Neuronal stem cell (in vitro differentiated cells): ENCODE data around the gene ASTL.

Experiments
- DNase-seq: peaks from one replicate; pipeline ENCODE4 v3.0.0-alpha.2; 2013; ENCODE audit warnings: low spot score
- H2AFZ ChIP-seq: one replicate; pipeline ENCODE4 v1.6.1; 2013; ENCODE audit warnings: mild to moderate bottlenecking, low read length, inconsistent platforms
- H2AK5ac ChIP-seq: 2 replicates; pipeline ENCODE4 v1.6.1; 2013; ENCODE audit warnings: low read depth, mild to moderate bottlenecking, inconsistent platforms, low read length, moderate library complexity, mixed read lengths
- H2BK120ac ChIP-seq: 2 replicates; pipeline ENCODE4 v1.6.1; 2013; ENCODE audit warnings: low read depth, mild to moderate bottlenecking, inconsistent platforms, low read length, moderate library complexity, mixed read lengths
- H2BK12ac ChIP-seq: one replicate; pipeline ENCODE4 v1.6.1; 2013; ENCODE audit warnings: low read length, inconsistent platforms
- H2BK15ac ChIP-seq: 2 replicates; pipeline ENCODE4 v1.6.1; 2013; ENCODE audit warnings: mild to moderate bottlenecking, low read length, inconsistent platforms, mixed read lengths
- H2BK5ac ChIP-seq: one replicate; pipeline ENCODE4 v1.6.1; 2013; ENCODE audit warnings: inconsistent platforms, mild to moderate bottlenecking, low read length, moderate library complexity
- H3K14ac ChIP-seq: one replicate; pipeline ENCODE4 v1.6.1; 2013; ENCODE audit warnings: low read length, inconsistent platforms
- H3K18ac ChIP-seq: 2 replicates; pipeline ENCODE4 v1.6.1; 2013; ENCODE audit warnings: low read length, inconsistent platforms
- H3K23ac ChIP-seq: 2 replicates; pipeline ENCODE4 v1.6.1; 2013; ENCODE audit warnings: low read depth, mild to moderate bottlenecking, mixed read lengths, low read length, inconsistent platforms; ENCODE audit not compliant: poor library complexity
- H3K27ac ChIP-seq: replicated peaks from 3 replicates; pipeline ENCODE4 v1.5.1; 2013; ENCODE audit warnings: low read length, inconsistent platforms
- H3K27me3 ChIP-seq, 3 experiments: 2 replicates each; pipeline ENCODE4 v1.6.1; 2013; ENCODE audit warnings: low read length in 3 of 3, mild to moderate bottlenecking in 2 of 3, inconsistent platforms in 1 of 3, low read depth in 1 of 3, mixed read lengths in 1 of 3, moderate library complexity in 1 of 3; ENCODE audit not compliant: control insufficient read depth in 3 of 3, insufficient read depth in 3 of 3
- H3K36me3 ChIP-seq, 2 donors: replicated peaks in 1 of 2; 2 replicates each; pipeline ENCODE4 v1.6.1; 2013; ENCODE audit warnings: low read length in 2 of 2; ENCODE audit not compliant: control insufficient read depth in 2 of 2, insufficient read depth in 2 of 2
- H3K4ac ChIP-seq: 2 replicates; pipeline ENCODE4 v1.6.1; 2013; ENCODE audit warnings: inconsistent platforms, mild to moderate bottlenecking, low read length, moderate library complexity
- H3K4me1 ChIP-seq, 2 donors: 1 replicate in 1 of 2; 2 replicates in 1 of 2; pipeline ENCODE4 v1.6.1; 2013; ENCODE audit warnings: low read length in 2 of 2, low read depth in 1 of 2; ENCODE audit not compliant: control insufficient read depth in 2 of 2, insufficient read depth in 1 of 2
- H3K4me2 ChIP-seq: one replicate; pipeline ENCODE4 v1.6.1; 2013; ENCODE audit warnings: mild to moderate bottlenecking, low read length, inconsistent platforms; ENCODE audit not compliant: insufficient read depth, poor library complexity, severe bottlenecking
- H3K4me3 ChIP-seq, 2 donors: 2 replicates each; pipeline ENCODE4 v1.5.1; 2013; ENCODE audit warnings: low read length in 2 of 2, mild to moderate bottlenecking in 2 of 2, inconsistent platforms in 1 of 2, moderate library complexity in 1 of 2
- H3K79me1 ChIP-seq: one replicate; pipeline ENCODE4 v1.6.1; 2013; ENCODE audit warnings: low read depth, mild to moderate bottlenecking, inconsistent platforms, low read length, moderate library complexity
- H3K9ac ChIP-seq: one replicate; pipeline ENCODE4 v1.6.1; 2013; ENCODE audit warnings: mild to moderate bottlenecking, low read depth, low read length, inconsistent platforms; ENCODE audit not compliant: poor library complexity
- H3K9me3 ChIP-seq, 2 donors: replicated peaks in 1 of 2; 2 replicates each; pipeline versions ENCODE3 to v1.6.1; 2013; ENCODE audit warnings: low read length in 2 of 2, mild to moderate bottlenecking in 2 of 2, inconsistent platforms in 1 of 2, low read depth in 1 of 2, mixed read lengths in 1 of 2, moderate library complexity in 1 of 2; ENCODE audit not compliant: control insufficient read depth in 2 of 2, insufficient read depth in 1 of 2
- H4K8ac ChIP-seq: one replicate; pipeline ENCODE4 v1.6.1; 2013; ENCODE audit warnings: low read depth, mild to moderate bottlenecking, inconsistent platforms, low read length, moderate library complexity
- H4K91ac ChIP-seq: one replicate; pipeline ENCODE4 v1.6.1; 2013; ENCODE audit warnings: low read length, low read depth, mild to moderate bottlenecking, inconsistent platforms; ENCODE audit not compliant: poor library complexity
- WGBS, 2 donors: extraction: QIAGEN DNeasy Blood & Tissue Kit; methylation state at CpG; one replicate each; pipeline ENCODE4 v1.1.7; 2013; ENCODE audit warnings: missing lambda C conversion rate in 2 of 2, mixed read lengths in 1 of 2; ENCODE audit not compliant: insufficient read length in 2 of 2, insufficient replicate concordance in 1 of 2; ENCODE audit errors: extremely low coverage in 2 of 2; 5-methylcytosine and 5-hydroxymethylcytosine counted together

ASTL gene

GRCh38 chr2:96108151-96108540, 30.2 kb downstream of the ASTL start:
- no CpG with 5 or more reads among the region's 5 CpGs for WGBS, 2 donors
- no peak overlapping the region for H3K4ac ChIP-seq
- peak overlapping the region; percentile 91 for H3K18ac ChIP-seq
- no peaks in the 10 kb centered on the region for H3K79me1 ChIP-seq
- no peak overlapping the region for H3K4me2 ChIP-seq
- H3K27me3 ChIP-seq, result peaks cover 0 to 3% (median 0%) of the 10 kb centered on the region in 3 experiments
- no peak overlapping the region for H3K4me3 ChIP-seq
- peak overlapping the region; percentile 98 for H2AK5ac ChIP-seq
- peak overlapping the region; percentile 98 for H2BK15ac ChIP-seq
- no peak overlapping the region for H2BK12ac ChIP-seq
- peak overlapping the region; percentile 42 for H3K27ac ChIP-seq
- H3K23ac ChIP-seq, result no peak overlapping the region
- H4K91ac ChIP-seq, result no peak overlapping the region
- H3K9me3 ChIP-seq, result peaks cover 9 to 12% of the 10 kb centered on the region in 2 donors
- DNase-seq, result no peak
- peak overlapping the region; percentile 96 for H2AFZ ChIP-seq
- H2BK5ac ChIP-seq, result peak overlapping the region; percentile 76
- H3K36me3 ChIP-seq, result no peaks in the 10 kb centered on the region
- no peak overlapping the region for H4K8ac ChIP-seq
- H3K9ac ChIP-seq, result no peak overlapping the region
- peak overlapping the region; percentile 56 for H3K14ac ChIP-seq
- H3K4me1 ChIP-seq, result peaks cover 12 to 21% of the 10 kb centered on the region in 2 donors
- peak overlapping the region; percentile 73 for H2BK120ac ChIP-seq

- Histone ChIP-seq H2BK15ac (peak overlapping the region; percentile 98), H3K27ac (no peak overlapping the region), H3K27me3 (no peaks in the 10 kb centered on the region), H3K4me2 (no peak overlapping the region), H2BK5ac (peak overlapping the region; percentile 54), H3K4ac (peak overlapping the region; percentile 32), H4K91ac (no peak overlapping the region), H3K9me3 (peaks cover 9 to 12% of the 10 kb centered on the region in 2 donors), H3K4me3 (no peak overlapping the region), H4K8ac (no peak overlapping the region), H3K79me1 (no peaks in the 10 kb centered on the region), H3K14ac (no peak overlapping the region), H2AFZ (no peak overlapping the region), H2AK5ac (peak overlapping the region; percentile 98), H2BK120ac (peak overlapping the region; percentile 72), H3K23ac (no peak overlapping the region), H2BK12ac (peak overlapping the region; percentile 78), H3K4me1 (peaks cover 12 to 23% of the 10 kb centered on the region in 2 donors), H3K18ac (peak overlapping the region; percentile 31), H3K36me3 (no peaks in the 10 kb centered on the region), H3K9ac (no peak overlapping the region)
- DNase-seq, result no peak
- no CpG with 5 or more reads among the region's 3 CpGs for WGBS, 2 donors
Measured at GRCh38 chr2:96107708-96108065, 30.6 kb downstream of the ASTL start.

- Histone ChIP-seq H3K36me3 (no peaks in the 10 kb centered on the region), H2AK5ac (peak overlapping the region; percentile 98), H3K4me3 (peak overlapping the region in 1 of 2 donors; percentile 48), H3K27ac (no peak overlapping the region), H2BK120ac (peak overlapping the region; percentile 72), H2AFZ (no peak overlapping the region), H3K9me3 (peaks cover 9 to 12% of the 10 kb centered on the region in 2 donors), H3K4me1 (peaks cover 12 to 23% of the 10 kb centered on the region in 2 donors), H3K79me1 (no peaks in the 10 kb centered on the region), H3K4ac (no peak overlapping the region), H2BK15ac (peak overlapping the region; percentile 98), H3K9ac (no peak overlapping the region), H3K18ac (peak overlapping the region; percentile 31), H3K23ac (no peak overlapping the region), H3K27me3 (no peaks in the 10 kb centered on the region), H3K14ac (no peak overlapping the region), H4K91ac (no peak overlapping the region), H2BK5ac (peak overlapping the region; percentile 54), H2BK12ac (peak overlapping the region; percentile 33), H3K4me2 (no peak overlapping the region), H4K8ac (no peak overlapping the region)
- DNase-seq, result no peak
- no CpG with 5 or more reads among the region's 9 CpGs for WGBS, 2 donors
Measured at GRCh38 chr2:96106991-96107707, 31.2 kb downstream of the ASTL start.

GRCh38 chr2:96105994-96106715, 32.1 kb downstream of the ASTL start:
- H2AK5ac ChIP-seq, result peak overlapping the region; percentile 64
- H2BK120ac ChIP-seq, result no peak overlapping the region
- H3K27me3 ChIP-seq, result no peaks in the 10 kb centered on the region
- no CpG with 5 or more reads among the region's 8 CpGs for WGBS, 2 donors
- no peak overlapping the region for H2AFZ ChIP-seq
- H3K9ac ChIP-seq, result no peak overlapping the region
- no peak overlapping the region for H3K23ac ChIP-seq
- H3K4me1 ChIP-seq, result peaks cover 12 to 23% of the 10 kb centered on the region in 2 donors
- no peak overlapping the region for H3K4ac ChIP-seq
- H3K4me2 ChIP-seq, result no peak overlapping the region
- DNase-seq, result no peak
- H3K36me3 ChIP-seq, result no peaks in the 10 kb centered on the region
- no peak overlapping the region for H2BK5ac ChIP-seq
- no peak overlapping the region for H4K8ac ChIP-seq
- H2BK12ac ChIP-seq, result no peak overlapping the region
- no peak overlapping the region for H3K18ac ChIP-seq
- H3K9me3 ChIP-seq, result peaks cover 9 to 12% of the 10 kb centered on the region in 2 donors
- H3K4me3 ChIP-seq, result no peak overlapping the region
- no peak overlapping the region for H3K14ac ChIP-seq
- no peak overlapping the region for H2BK15ac ChIP-seq
- H3K79me1 ChIP-seq, result no peaks in the 10 kb centered on the region
- no peak overlapping the region for H3K27ac ChIP-seq
- H4K91ac ChIP-seq, result peak overlapping the region; percentile 82
